GM21717 (cell line): ENCODE measurements around the gene PLOD1.

Experiments used
- ATAC-seq: cut with Tn5 transposase; IDR thresholded peaks from one replicate; pipeline ENCODE4 v1.9.1; 2021; ENCODE audit warnings: mild to moderate bottlenecking, moderate library complexity; ENCODE audit not compliant: unreplicated experiment

Gene PLOD1

GRCh38 chr1:11977625-11978024 lies 43.1 kb downstream of the PLOD1 start:
- no peak for ATAC-seq

GRCh38 chr1:11978301-11978700 lies 43.8 kb downstream of the PLOD1 start:
- ATAC-seq, result no peak

GRCh38 chr1:11979028-11979850 lies 44.7 kb downstream of the PLOD1 start:
- no peak for ATAC-seq

- ATAC-seq, result peak; percentile 84
These were observed 45.5 kb downstream of the PLOD1 start, which contains the start of gene MFN2 for GRCh38 chr1:11979851-11980675. TSS of gene MFN2 (plus strand) at chr1:11980444. CDS start at chr1:11989169, 8,725 bp downstream.

- no peak for ATAC-seq
These were observed 46.1 kb downstream of the PLOD1 start for GRCh38 chr1:11980676-11980972.

- ATAC-seq, result no peak
These were observed 47.0 kb downstream of the PLOD1 start for GRCh38 chr1:11981378-11982009.

- no peak for ATAC-seq
These were observed 47.5 kb downstream of the PLOD1 start for GRCh38 chr1:11982010-11982392.

GRCh38 chr1:11984121-11984520 lies 49.6 kb downstream of the PLOD1 start:
- no peak for ATAC-seq

- ATAC-seq, result no peak
These were observed 50.1 kb downstream of the PLOD1 start for GRCh38 chr1:11984576-11984975.

- ATAC-seq, result no peak
These were observed 50.7 kb downstream of the PLOD1 start for GRCh38 chr1:11985171-11985570.

- no peak for ATAC-seq
These were observed 51.3 kb downstream of the PLOD1 start for GRCh38 chr1:11985851-11986250.

- ATAC-seq, result no peak
These were observed 55.2 kb downstream of the PLOD1 start for GRCh38 chr1:11989669-11990068.

- ATAC-seq, result no peak
These were observed 56.0 kb downstream of the PLOD1 start for GRCh38 chr1:11990303-11991032.

- no peak for ATAC-seq
These were observed 57.6 kb downstream of the PLOD1 start for GRCh38 chr1:11991969-11992676.

GRCh38 chr1:11997081-11997850 lies 62.7 kb downstream of the PLOD1 start:
- no peak for ATAC-seq

GRCh38 chr1:11998636-11999035 lies 64.1 kb downstream of the PLOD1 start:
- no peak for ATAC-seq

- ATAC-seq, result no peak
These were observed 64.7 kb downstream of the PLOD1 start for GRCh38 chr1:11999236-11999635.

- no peak for ATAC-seq
These were observed 66.9 kb downstream of the PLOD1 start for GRCh38 chr1:12001249-12001917.

GRCh38 chr1:12001996-12002493 lies 67.5 kb downstream of the PLOD1 start:
- ATAC-seq, result no peak
